PFSK-1 (cell line): ENCODE measurements around the gene TEPSIN.

ENCODE experiments used
- POLR2AphosphoS5 ChIP-seq: IDR thresholded peaks from 2 replicates; pipeline ENCODE4 v1.6.1; 2012; ENCODE audit warnings: low read depth, mild to moderate bottlenecking, control low read depth, low read length, moderate library complexity
- SIN3A ChIP-seq: IDR thresholded peaks from 2 replicates; pipeline ENCODE4 v1.6.1; 2012; ENCODE audit warnings: mild to moderate bottlenecking, low read length, moderate library complexity, borderline replicate concordance; ENCODE audit not compliant: insufficient read depth
- TAF1 ChIP-seq: IDR thresholded peaks from 2 replicates; pipeline ENCODE4 v1.6.1; 2012; ENCODE audit warnings: low read length, control low read depth, borderline replicate concordance; ENCODE audit not compliant: insufficient read depth
- TF ChIP-seq, protein P1 (sequence below), 2 experiments: IDR thresholded peaks; 2 replicates each; pipeline versions ENCODE4 v1.6.1 to v1.8.0; 2011 to 2012; ENCODE audit warnings: low read depth in 2 of 2, low read length in 2 of 2, control low read depth in 1 of 2, inconsistent platforms in 1 of 2, mild to moderate bottlenecking in 1 of 2, moderate library complexity in 1 of 2; ENCODE audit not compliant: insufficient read depth in 1 of 2

DNA sequence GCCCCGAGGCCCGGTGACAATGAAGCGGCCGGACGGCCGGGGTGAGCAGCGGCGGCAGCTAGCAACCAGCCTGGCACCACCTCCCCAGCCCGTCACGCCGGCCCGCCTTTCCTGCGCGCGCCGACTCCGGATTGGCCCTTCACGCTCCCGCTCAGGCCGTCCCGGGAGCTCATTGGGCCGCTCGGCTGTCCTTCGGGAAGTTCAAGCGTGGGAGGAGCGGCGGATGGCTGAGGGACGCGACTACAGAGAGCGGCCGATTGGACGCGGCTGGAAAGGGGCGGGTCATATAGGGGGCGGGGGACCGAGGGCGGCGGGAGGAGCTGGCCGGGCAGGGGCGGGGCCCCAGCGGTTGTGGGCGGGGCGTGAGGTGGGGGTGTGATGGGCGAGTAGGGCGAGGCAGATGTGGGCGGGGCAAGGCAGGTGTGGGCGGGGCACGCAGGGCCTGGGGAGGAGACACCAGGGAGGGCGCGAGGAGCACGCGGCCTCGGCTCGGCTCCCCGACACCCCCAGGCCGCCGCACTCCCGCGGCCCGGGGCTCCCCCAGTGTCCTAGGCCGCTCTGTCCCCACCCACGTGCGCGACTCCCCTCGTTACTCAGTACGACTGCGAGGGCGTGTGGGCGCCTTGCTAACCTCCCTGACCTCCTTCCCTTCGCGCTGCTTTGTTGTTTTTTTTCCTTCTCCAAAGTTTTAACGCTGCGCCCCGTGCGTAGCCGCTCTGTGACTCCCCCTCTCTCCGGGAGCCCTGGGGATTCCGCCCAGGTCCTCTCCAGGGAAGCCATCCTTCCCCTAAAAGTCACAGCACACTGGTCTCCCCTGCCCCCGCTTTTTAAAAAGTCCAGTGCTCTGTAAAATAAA lies 15.7 kb downstream of the TEPSIN start, which contains the start of gene CEP131:
- peak; percentile 38; the same call in 1 of the 2 replicates for TF ChIP-seq POLR2AphosphoS5
- TF ChIP-seq, protein P1, sequence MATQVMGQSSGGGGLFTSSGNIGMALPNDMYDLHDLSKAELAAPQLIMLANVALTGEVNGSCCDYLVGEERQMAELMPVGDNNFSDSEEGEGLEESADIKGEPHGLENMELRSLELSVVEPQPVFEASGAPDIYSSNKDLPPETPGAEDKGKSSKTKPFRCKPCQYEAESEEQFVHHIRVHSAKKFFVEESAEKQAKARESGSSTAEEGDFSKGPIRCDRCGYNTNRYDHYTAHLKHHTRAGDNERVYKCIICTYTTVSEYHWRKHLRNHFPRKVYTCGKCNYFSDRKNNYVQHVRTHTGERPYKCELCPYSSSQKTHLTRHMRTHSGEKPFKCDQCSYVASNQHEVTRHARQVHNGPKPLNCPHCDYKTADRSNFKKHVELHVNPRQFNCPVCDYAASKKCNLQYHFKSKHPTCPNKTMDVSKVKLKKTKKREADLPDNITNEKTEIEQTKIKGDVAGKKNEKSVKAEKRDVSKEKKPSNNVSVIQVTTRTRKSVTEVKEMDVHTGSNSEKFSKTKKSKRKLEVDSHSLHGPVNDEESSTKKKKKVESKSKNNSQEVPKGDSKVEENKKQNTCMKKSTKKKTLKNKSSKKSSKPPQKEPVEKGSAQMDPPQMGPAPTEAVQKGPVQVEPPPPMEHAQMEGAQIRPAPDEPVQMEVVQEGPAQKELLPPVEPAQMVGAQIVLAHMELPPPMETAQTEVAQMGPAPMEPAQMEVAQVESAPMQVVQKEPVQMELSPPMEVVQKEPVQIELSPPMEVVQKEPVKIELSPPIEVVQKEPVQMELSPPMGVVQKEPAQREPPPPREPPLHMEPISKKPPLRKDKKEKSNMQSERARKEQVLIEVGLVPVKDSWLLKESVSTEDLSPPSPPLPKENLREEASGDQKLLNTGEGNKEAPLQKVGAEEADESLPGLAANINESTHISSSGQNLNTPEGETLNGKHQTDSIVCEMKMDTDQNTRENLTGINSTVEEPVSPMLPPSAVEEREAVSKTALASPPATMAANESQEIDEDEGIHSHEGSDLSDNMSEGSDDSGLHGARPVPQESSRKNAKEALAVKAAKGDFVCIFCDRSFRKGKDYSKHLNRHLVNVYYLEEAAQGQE (IDR thresholded peaks at IDR 0.05; ENCODE audit: insufficient read depth in 1 of 2, low read depth in 2 of 2, low read length in 2 of 2), result no peak
- TF ChIP-seq SIN3A, result no peak
- TF ChIP-seq TAF1, result no peak
